ENCODE results near the gene ZSWIM4. TPM values are rescaled to one million over a fixed set of nuclear protein-coding genes. Genes with fewer than 3 reads are reported as not detected.
A peak's percentile ranks its signal among the peaks of the same experiment; 100 is the strongest.

The ZSWIM4 gene
- total RNA-seq, 2 donors from 2014 or later: 3.4 to 12.5 TPM

- TF ChIP-seq CTCF (IDR thresholded peaks at IDR 0.05) (no peak), POLR2A (IDR thresholded peaks at IDR 0.05) (no peak)
- Histone ChIP-seq H3K36me3 (replicated peaks in 1 of 2; ENCODE audit: insufficient read depth in 1 of 2, low read depth in 2 of 2) (peaks cover 2 to 8% of the 10 kb centered on the region in 2 donors), H3K4me3 (peak overlapping the region; percentile 74 to 78), H3K4me1 (peaks cover 15% of the 10 kb centered on the region), H3K27me3 (no peaks in the 10 kb centered on the region), H3K9me3 (no peaks in the 10 kb centered on the region), H3K27ac (peak overlapping the region in 3 of 4 donors; percentile 63 to 79 (median 70))
- 46 to 47% methylated on average over 12 to 14 of the region's 19 CpGs for WGBS, 2 donors
- DNase-seq (no peak), ATAC-seq (no peak)
- intact Hi-C loops (cut with DNase I): no loop called here
Observed at GRCh38 chr19:13765395-13766094, 29.7 kb upstream of the ZSWIM4 start.

DNA sequence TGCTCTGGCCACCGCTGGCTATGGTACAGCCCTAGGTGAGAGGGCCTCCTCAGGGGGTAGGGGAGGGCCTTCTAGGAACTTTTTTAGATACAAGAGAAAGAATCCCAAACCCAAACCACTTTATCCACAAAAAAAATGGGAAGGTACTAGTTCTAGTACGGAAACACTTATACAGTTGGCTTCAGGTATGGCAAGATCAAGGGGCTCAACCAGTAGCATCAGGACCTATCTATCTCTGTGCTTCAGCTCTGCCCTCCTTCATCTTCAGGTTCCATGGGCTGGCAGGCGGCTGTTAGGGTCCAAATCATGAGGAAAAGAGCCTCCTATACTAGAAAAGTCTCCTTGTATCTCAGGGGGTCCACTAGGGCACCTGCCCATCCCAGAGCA lies 29.2 kb upstream of the ZSWIM4 start:
- 78 to 83% methylated on average over 2 of the region's 3 CpGs for WGBS, 2 donors
- H3K36me3 ChIP-seq (replicated peaks in 1 of 2; ENCODE audit: insufficient read depth in 1 of 2, low read depth in 2 of 2): peaks cover 0 to 8% of the 10 kb centered on the region in 2 donors
- intact Hi-C loops (cut with DNase I): no loop called here

DNA sequence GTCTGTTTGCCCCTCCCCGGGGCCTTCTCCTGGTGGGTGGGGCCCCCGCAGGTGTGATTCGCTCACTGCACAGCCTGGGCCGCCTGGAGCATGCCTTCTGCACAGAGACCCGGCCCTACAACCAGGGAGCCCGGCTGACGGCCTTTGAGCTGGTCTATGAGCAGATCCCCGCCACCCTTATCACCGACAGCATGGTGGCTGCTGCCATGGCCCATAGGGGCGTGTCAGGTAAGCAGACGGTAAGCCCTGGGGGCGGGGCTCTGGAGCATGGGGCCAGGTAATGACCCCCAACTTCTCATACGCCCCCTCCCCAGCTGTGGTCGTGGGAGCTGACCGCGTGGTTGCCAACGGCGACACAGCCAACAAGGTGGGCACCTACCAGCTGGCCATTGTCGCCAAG lies 26.7 kb upstream of the ZSWIM4 start:
- peaks cover 14% of the 10 kb centered on the region for H3K4me1 ChIP-seq
- H3K27ac ChIP-seq: no peak overlapping the region
- TF ChIP-seq POLR2A (IDR thresholded peaks at IDR 0.05): no peak
- no peak for TF ChIP-seq CTCF (IDR thresholded peaks at IDR 0.05)
- H3K4me3 ChIP-seq: no peak overlapping the region
- no peaks in the 10 kb centered on the region for H3K27me3 ChIP-seq
- DNase-seq: no peak
- 94% methylated on average over 6 to 15 of the region's 19 CpGs for WGBS, 2 donors
- no peak for ATAC-seq
- H3K36me3 ChIP-seq (replicated peaks in 1 of 2; ENCODE audit: insufficient read depth in 1 of 2, low read depth in 2 of 2): peaks cover 0 to 7% of the 10 kb centered on the region in 2 donors
- no peaks in the 10 kb centered on the region for H3K9me3 ChIP-seq
- intact Hi-C loops (cut with DNase I): no loop called here

More for the DNA sequence above, 29.2 kb upstream of the ZSWIM4 start:
- no peaks in the 10 kb centered on the region for H3K27me3 ChIP-seq
- DNase-seq (no peak), ATAC-seq (no peak)
- no peaks in the 10 kb centered on the region for H3K9me3 ChIP-seq
- peak overlapping the region in 2 of 4 donors; percentile 70 to 79 for H3K27ac ChIP-seq
- TF ChIP-seq POLR2A (IDR thresholded peaks at IDR 0.05): no peak
- TF ChIP-seq CTCF (IDR thresholded peaks at IDR 0.05): no peak
- H3K4me1 ChIP-seq: peaks cover 15% of the 10 kb centered on the region
- H3K4me3 ChIP-seq: no peak overlapping the region

DNA sequence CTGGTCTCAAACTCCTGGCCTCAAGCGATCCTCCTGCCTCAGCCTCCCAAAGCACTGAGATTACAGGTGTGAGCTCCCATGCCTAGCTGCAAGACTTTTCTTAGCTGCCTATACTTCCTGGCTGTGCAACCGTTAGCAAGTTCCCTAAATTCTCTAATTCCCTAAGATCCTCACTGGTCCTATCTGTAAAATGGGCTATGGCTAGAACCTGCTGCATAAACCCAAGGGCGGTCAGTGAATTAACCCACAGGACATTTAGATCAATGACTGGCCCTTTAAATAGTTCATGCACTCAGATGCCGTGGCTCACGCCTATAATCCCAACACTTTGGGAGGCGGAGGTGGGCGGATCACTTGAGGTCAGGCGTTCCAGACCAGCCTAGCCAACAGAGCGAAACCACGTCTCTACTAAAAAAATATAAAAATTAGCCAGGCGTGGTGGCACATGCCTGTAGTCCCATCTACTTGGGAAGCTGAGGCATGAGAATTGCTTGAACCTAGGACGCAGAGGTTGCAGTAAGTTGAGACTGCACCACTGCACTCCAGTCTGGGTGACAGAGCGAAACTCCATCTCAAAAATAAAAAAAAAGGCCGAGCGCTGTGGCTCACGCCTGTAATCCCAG lies 25.1 kb upstream of the ZSWIM4 start:
- H3K36me3 ChIP-seq (replicated peaks in 1 of 2; ENCODE audit: insufficient read depth in 1 of 2, low read depth in 2 of 2): peaks cover 0 to 7% of the 10 kb centered on the region in 2 donors
- intact Hi-C loops (cut with DNase I): no loop called here
- 91 to 93% methylated on average over 16 of the region's 16 CpGs for WGBS, 2 donors
- no peak overlapping the region for H3K27ac ChIP-seq
- H3K4me3 ChIP-seq: no peak overlapping the region
- peaks cover 18% of the 10 kb centered on the region for H3K4me1 ChIP-seq
- ATAC-seq: no peak
- H3K27me3 ChIP-seq: no peaks in the 10 kb centered on the region
- H3K9me3 ChIP-seq: no peaks in the 10 kb centered on the region
- DNase-seq: no peak
- no peak for TF ChIP-seq CTCF (IDR thresholded peaks at IDR 0.05)
- no peak for TF ChIP-seq POLR2A (IDR thresholded peaks at IDR 0.05)
